ENCODE results near the gene IQSEC1.
A peak's percentile ranks its signal among the peaks of the same experiment; 100 is the strongest.

Gene IQSEC1

GRCh38 chr3:12985148-12985547, 88.1 kb downstream of the IQSEC1 start:
- H3K36me3 ChIP-seq (ENCODE audit: control insufficient read depth, insufficient read depth, low read length), result no peaks in the 10 kb centered on the region
- H3K9ac ChIP-seq, result no peak overlapping the region
- H2AFZ ChIP-seq, result no peak overlapping the region
- no peak overlapping the region for H3K27ac ChIP-seq
- TF ChIP-seq CTCF (IDR thresholded peaks at IDR 0.05), result no peak
- H3K9me3 ChIP-seq (ENCODE audit: control insufficient read depth, low read length), result no peaks in the 10 kb centered on the region
- H3K27me3 ChIP-seq (ENCODE audit: control insufficient read depth, insufficient read depth, low read length), result no peaks in the 10 kb centered on the region
- H3K4me3 ChIP-seq (ENCODE audit: low read depth, low read length), result no peak overlapping the region
- H3K79me2 ChIP-seq, result peaks cover 32% of the 10 kb centered on the region
- H3K4me1 ChIP-seq, result peaks cover 43% of the 10 kb centered on the region
- H3K4me2 ChIP-seq (ENCODE audit: low read length), result peak overlapping the region; percentile 5

- H3K27ac ChIP-seq, result peak overlapping the region; percentile 1
- peak; percentile 76 for TF ChIP-seq CTCF (IDR thresholded peaks at IDR 0.05)
- no peak overlapping the region for H3K9ac ChIP-seq
Observed at GRCh38 chr3:12984023-12984823, 89.0 kb downstream of the IQSEC1 start.

GRCh38 chr3:12983319-12983718, 89.9 kb downstream of the IQSEC1 start:
- no peak for TF ChIP-seq CTCF (IDR thresholded peaks at IDR 0.05)
- no peak overlapping the region for H3K9ac ChIP-seq

More at GRCh38 chr3:12984023-12984823, 89.0 kb downstream of the IQSEC1 start:
- Histone ChIP-seq H3K27me3 (ENCODE audit: control insufficient read depth, insufficient read depth, low read length) (no peaks in the 10 kb centered on the region), H3K79me2 (peaks cover 32% of the 10 kb centered on the region), H2AFZ (no peak overlapping the region), H3K4me3 (ENCODE audit: low read depth, low read length) (no peak overlapping the region), H3K4me2 (ENCODE audit: low read length) (no peak overlapping the region), H3K36me3 (ENCODE audit: control insufficient read depth, insufficient read depth, low read length) (no peaks in the 10 kb centered on the region), H3K4me1 (peaks cover 44% of the 10 kb centered on the region), H3K9me3 (ENCODE audit: control insufficient read depth, low read length) (no peaks in the 10 kb centered on the region)

GRCh38 chr3:12982619-12983101, 90.6 kb downstream of the IQSEC1 start:
- no peak for TF ChIP-seq CTCF (IDR thresholded peaks at IDR 0.05)
- Histone ChIP-seq H3K36me3 (ENCODE audit: control insufficient read depth, insufficient read depth, low read length) (no peaks in the 10 kb centered on the region), H2AFZ (no peak overlapping the region), H3K27me3 (ENCODE audit: control insufficient read depth, insufficient read depth, low read length) (no peaks in the 10 kb centered on the region), H3K4me3 (ENCODE audit: low read depth, low read length) (no peak overlapping the region), H3K9ac (no peak overlapping the region), H3K9me3 (ENCODE audit: control insufficient read depth, low read length) (no peaks in the 10 kb centered on the region), H3K4me2 (ENCODE audit: low read length) (no peak overlapping the region), H3K79me2 (peaks cover 28% of the 10 kb centered on the region), H3K27ac (no peak overlapping the region), H3K4me1 (peaks cover 46% of the 10 kb centered on the region)

More at GRCh38 chr3:12983319-12983718, 89.9 kb downstream of the IQSEC1 start:
- no peak overlapping the region for H3K4me2 ChIP-seq (ENCODE audit: low read length)
- H3K36me3 ChIP-seq (ENCODE audit: control insufficient read depth, insufficient read depth, low read length), result no peaks in the 10 kb centered on the region
- H3K9me3 ChIP-seq (ENCODE audit: control insufficient read depth, low read length), result no peaks in the 10 kb centered on the region
- H2AFZ ChIP-seq, result no peak overlapping the region
- peaks cover 26% of the 10 kb centered on the region for H3K79me2 ChIP-seq
- H3K27ac ChIP-seq, result no peak overlapping the region
- H3K27me3 ChIP-seq (ENCODE audit: control insufficient read depth, insufficient read depth, low read length), result no peaks in the 10 kb centered on the region
- no peak overlapping the region for H3K4me3 ChIP-seq (ENCODE audit: low read depth, low read length)
- peaks cover 48% of the 10 kb centered on the region for H3K4me1 ChIP-seq

Measured in parathyroid adenoma (tissue), 2 donors.